22Rv1 (cell line): ENCODE data around the gene GARNL3.

Experiments
- ZFX ChIP-seq: fragments of 450-650 bp; IDR thresholded peaks from 2 replicates; pipeline ENCODE4 v1.6.1; 2017; ENCODE audit warnings: antibody characterized with exemption, borderline replicate concordance
- TF ChIP-seq, protein P1 (sequence below): fragments of 450-650 bp; IDR thresholded peaks from 2 replicates; pipeline ENCODE4 v1.5.1; 2017; ENCODE audit warnings: mild to moderate bottlenecking

- TF ChIP-seq, protein P1, sequence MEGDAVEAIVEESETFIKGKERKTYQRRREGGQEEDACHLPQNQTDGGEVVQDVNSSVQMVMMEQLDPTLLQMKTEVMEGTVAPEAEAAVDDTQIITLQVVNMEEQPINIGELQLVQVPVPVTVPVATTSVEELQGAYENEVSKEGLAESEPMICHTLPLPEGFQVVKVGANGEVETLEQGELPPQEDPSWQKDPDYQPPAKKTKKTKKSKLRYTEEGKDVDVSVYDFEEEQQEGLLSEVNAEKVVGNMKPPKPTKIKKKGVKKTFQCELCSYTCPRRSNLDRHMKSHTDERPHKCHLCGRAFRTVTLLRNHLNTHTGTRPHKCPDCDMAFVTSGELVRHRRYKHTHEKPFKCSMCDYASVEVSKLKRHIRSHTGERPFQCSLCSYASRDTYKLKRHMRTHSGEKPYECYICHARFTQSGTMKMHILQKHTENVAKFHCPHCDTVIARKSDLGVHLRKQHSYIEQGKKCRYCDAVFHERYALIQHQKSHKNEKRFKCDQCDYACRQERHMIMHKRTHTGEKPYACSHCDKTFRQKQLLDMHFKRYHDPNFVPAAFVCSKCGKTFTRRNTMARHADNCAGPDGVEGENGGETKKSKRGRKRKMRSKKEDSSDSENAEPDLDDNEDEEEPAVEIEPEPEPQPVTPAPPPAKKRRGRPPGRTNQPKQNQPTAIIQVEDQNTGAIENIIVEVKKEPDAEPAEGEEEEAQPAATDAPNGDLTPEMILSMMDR: no peak
- no peak for TF ChIP-seq ZFX
Observed at GRCh38 chr9:127336506-127337352, 72.2 kb downstream of the GARNL3 start.
